Measurements from ENCODE around the gene CDHR3.
A peak's percentile ranks its signal among the peaks of the same experiment; 100 is the strongest.

CDHR3 gene

DNA sequence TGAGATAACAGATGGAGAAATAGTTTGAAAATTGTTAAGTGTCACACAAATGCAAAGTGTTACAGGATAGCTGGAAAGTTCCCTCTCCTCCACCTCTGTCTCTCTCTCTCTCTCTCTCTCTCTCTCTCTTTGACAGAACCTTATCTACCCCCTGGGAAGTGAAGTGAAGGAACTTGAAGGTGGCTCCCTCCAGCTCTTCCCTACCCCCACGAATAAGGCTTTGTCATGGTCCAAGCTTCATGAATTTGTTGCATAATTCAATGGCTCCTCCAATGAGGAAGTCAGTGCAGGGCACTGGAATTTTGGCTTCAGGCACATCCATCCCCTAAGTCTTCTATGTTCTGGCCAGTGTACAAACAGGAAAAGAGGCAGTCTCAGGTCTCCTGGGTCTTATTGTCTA is 66.4 kb downstream of the CDHR3 start:
- no peak for DNase-seq

DNA sequence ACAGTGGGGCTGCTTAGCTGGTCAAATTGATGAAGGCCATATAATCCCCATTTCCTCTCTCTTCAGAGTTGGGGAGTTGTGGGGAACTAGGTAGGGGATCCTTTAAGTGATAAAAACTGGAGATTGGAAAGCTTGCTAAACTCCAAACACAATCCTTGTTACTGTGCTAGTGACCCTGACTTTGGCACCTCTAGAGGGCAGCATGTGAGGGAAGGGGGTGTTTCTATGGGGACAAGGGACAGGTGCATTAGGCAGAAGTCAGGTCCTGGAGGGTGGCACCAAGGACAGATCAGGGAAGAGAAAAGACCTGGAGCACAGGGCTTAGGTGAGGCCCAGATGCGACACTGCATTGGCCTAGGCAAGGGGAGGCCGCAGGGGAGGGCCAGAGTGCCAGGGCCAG is 66.9 kb downstream of the CDHR3 start:
- DNase-seq: no peak

DNA sequence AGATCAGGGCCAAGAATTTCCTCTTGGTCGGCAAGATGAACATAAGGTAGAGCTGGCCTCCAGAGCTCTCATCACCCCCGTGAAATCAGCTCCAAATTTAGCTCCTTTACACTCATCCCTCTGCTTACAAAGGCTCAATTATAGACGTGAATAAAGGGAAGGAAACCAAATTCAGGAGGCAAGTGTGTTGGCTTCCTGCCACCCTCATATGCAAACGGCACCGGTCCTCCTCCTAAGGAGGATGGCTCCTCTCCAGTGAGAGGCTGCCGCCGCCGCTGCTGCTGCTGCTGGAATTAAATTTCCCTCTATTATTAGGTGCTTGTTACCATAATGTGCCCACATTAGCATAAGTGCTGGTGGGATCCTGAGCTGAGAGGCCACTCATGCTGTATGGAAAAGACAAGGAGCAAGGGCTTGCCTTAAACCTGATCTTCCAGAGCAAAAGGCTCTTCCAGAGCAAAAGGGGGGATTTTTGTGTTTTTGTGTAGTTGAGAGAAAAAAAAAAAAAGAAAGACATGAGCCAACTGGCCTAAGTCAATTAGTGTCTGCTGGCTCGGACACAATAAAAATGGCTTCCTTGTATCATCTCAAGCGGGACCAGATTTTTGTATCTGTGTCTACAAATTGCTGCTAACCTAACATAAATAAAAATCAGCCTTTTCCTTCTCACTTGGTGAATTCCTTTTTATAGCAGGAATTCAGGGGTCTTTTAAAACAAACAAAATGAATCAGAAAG is 68.4 kb downstream of the CDHR3 start:
- peak; percentile 19 for DNase-seq

DNA sequence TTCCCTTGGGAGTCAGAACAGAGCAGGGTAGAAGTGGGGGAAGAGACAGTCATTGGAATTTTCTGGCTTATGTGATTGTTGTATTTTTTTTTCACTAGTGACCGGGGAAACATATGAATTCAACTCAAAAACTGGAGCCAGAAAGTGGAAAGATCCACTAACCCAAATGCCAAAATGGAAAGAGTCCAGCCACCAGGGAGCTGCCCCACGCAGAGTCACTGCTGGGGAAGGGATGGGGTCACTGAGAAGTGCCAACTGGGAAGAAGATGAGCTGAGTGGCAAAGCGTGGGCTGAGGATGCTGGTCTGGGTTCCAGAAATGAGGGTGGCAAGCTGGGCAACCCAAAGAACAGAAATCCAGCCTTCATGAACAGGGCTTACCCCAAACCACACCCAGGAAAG is 69.2 kb downstream of the CDHR3 start:
- no peak for DNase-seq

DNA sequence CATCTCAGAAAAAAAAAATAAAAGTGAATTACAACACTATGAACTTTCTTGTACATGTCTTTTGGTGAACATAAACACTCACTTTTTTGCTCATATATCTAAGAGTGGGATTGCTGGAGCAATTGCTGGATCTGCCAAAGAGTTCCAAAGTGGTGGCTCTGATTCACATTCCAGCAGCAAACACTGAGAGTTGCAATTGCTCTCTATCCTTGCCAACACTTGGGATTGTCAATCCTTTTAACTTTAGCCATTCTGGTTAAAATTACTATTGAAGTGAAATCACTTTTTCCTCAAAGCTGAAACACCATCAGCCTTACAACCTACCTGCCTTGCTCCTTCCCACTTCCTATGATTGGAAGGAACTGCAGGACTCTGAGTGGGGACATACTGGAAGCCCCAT is 70.7 kb downstream of the CDHR3 start:
- DNase-seq: no peak

DNA sequence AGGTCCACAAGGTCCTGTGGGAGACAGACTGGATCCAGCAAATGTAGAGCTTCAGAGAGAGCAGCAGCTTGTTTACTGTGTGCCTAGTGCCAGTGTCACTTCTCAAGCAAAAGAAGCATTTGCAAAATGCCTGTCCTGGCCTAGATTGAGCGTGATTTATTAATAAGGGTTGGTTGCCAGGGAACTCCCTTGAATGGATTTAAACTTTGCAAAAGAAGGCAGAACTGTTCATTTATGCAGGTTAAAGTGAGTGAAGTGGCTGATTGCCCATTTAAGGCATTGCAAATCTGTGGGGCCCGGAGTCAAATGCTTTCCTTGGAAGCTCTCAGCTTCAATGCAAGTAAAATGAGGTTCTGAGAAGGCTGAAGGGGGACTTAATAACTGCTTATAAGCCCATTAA is 71.3 kb downstream of the CDHR3 start:
- no peak for DNase-seq

DNA sequence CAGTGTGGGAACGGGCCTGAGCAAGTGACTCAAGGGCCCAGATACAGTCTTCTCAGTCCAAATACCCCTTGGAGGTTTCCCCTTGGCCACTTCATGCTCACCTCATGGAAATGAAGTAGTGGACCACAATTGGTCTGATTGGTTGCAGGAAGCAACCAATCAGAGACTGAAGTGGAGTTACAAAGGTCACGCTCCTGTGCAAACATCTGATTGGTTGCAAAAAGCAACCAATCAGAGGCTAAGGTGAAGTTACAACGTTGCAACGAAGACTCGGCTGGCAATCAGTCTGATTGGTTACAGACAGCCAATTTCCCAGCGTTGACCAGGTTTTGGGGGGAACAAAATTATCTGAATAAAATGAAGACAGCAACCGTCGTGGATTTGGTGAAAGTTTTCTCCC is 72.5 kb downstream of the CDHR3 start:
- no peak for DNase-seq

DNA sequence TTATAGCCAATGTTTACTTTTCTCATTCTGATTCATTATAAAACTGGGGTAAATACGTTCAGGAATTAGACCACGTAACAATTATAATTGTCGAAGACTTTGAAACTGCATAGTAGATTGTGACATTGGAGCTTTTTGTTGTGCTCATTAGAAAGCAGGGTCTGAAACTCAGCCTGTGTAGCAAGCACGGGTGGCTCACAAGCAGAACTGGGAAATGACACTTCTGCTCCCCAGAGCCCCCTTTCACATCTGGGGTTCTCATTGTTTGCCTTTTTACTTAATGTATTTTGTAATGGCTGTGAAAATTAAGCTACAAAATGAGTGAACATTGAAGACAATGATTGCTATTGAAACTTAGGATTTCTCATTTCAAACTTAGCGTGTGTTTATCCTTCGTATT is 72.9 kb downstream of the CDHR3 start:
- DNase-seq: no peak

DNA sequence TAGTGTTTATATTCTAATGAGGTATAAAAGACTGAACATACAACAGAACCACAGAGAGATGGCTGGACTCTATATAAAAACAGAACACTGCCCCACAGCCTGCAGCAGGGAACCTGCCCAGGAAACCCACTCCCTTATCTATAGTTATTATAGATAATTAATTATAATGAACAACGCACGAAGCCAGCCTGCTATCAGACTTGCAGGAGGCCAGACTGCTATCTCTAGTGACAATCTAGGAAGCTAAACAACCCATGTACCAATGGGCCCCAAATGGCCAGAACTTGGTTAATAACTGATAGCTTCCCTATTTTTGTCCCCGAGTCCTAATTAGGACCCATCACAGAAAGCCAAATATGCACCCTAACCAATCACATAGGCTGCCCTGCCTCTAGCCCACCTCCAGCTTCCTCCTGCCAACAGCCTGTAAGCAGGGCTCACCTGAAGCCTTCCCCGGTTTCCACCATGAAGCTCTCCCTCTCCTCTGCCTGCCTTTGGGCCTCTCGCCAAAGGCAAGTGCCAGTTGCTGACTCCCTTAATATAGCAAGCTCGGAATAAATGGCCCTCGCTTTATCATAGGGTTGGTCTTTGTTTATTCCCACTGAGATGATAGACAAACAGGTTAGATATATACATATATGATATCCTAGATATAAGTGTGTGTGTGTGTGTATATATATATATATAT is 74.6 kb downstream of the CDHR3 start:
- no peak for DNase-seq

DNA sequence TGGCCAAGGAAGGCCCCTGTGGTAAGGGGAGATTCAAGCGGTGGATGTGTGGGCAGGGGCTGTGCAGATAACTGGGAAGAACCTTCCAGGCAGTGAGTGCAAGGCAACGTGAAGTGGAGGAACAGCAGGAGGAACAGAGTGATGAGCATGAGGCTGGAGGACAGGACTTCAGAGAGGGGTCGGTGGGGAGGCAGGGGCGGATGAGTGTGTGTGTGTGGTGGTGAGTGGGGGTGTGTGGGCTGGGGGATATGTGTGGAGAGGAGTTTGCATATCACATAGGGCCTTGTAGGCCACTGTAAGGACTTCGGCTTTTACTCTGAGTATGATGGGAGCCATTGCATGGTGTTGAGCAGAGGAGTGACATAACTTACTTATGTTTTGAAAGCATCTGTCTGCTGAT is 75.2 kb downstream of the CDHR3 start:
- DNase-seq: no peak

DNA sequence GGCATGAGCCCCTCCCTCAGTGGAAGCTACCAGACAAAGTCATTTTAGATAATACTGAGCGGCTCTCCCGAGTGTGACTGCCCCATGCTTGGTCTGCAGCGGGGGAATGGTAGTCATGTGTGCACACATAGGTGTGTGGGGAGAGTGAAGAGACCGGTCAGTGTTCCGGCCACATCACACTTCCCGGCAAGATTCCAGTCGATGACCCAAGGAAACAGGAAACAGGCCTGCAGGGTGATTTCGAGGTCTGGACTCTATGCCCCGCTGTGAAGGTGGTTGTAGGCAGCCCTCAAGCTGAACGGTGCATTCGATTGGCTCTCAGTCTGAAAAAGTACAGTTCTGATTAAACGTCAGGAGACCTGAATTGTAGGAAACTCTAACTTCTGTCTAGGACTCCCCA is 75.9 kb downstream of the CDHR3 start:
- no peak for DNase-seq

DNA sequence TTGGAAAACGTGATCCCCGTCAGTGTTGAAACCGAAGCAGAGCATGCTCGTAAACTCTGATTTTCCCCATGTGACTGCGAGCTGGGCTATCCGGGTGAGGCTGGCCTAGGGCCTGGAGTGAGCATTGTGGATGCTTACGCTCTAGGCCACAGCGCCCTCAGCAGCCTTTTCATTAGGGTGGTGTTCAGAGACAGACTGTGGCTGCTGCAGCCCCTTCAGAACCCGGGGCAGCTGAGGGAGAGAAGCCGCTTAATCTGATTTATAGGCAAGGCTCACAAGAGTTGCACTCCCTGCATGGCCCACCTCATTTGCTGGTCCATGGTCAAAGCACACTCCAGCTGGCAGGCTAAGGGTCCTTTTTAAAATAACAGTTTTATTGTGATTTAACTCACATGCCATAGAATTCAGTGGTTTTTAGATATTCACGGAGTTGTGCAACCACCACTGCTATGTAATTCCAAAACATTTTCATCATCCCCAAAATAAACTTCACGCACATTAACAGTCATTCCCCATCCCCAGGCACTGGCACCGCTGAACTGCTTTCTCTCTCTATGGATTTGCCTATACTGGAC is 76.5 kb downstream of the CDHR3 start:
- peak; percentile 90 for DNase-seq

DNA sequence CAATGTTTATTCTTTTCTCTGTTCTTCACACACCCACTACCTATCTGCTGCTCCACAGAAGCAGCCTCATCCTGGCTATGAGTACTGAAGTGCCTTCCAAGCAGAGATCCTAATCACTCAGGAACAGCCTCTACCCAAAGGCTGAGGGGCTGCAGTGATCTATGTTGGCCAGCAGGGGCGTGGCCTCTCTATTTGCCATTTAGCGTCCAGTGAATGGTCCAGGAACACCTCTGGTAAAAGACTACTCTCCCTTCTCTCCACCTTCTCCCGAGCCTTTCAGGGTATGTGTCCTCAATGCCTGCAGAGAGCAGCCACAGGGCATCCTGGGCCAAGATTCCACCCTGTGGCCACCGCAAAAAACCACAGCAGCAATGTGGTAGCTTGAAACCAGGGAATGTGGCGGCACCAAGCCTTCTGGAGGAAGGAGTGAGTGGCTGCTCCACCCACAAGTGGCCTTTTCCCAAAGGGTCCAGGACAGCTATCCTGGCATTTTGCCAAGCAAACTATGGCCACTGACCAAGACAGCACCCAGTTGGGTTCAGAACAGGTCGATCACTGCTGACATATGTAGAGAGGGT is 78.2 kb downstream of the CDHR3 start:
- peak; percentile 27 for DNase-seq

DNA sequence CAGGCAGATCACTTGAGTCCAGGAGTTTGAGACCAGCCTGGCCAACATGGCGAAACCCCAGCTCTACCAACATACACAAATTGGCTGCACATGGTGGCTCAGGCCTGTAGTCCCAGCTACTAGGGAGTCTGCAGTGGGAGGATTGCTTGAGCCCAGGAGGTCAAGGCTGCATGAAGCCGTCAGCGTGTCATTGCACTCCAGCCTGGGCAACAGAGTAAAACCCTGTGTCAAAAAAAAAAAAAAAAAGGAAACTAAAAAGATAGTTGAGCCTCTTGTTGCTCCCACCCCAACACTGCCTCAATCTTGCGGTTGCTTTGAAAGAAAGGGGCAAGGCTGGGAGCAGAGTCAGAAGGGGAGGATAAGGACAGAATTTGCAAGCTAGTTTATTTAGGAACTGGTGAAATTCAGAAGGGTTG is 79.1 kb downstream of the CDHR3 start:
- DNase-seq: no peak

DNA sequence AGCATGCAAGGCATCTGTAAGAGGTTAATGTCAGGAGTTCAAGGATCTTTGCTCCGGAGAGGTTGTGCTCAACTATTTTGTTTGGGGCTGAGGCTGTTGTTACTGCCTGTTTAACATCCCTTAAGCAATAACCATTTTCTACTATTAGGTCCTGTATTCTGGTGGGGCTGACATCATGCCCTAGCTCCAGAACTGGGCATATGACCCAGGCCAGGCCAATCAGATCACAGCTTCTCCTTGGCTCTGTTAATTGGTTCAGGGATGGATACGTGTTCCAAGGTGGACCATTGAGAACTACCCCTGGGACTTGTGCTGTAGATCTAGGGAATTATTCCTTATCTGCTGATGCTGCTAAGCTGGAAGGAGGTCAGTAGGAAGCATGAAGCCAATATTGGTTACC is 82.1 kb downstream of the CDHR3 start:
- DNase-seq: no peak

DNA sequence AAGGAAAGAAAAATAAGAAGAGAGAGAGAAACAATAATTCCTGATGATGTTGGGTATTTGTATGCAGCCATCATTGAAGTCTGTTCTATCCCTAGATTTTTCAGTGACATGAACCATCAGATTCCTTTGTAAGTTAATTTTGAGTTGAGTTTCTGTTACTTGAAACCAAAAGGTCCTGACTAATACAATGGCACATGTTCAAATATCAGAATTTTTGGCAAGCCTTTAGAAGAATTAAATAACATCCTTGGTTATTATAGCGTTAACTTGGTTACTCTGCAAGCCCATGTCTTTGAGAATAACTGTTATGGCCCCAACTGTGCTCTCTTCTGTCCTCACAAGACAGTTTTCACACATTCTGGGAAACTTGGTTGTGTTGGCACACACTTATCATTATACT is 82.5 kb downstream of the CDHR3 start:
- peak; percentile 71 for DNase-seq

DNA sequence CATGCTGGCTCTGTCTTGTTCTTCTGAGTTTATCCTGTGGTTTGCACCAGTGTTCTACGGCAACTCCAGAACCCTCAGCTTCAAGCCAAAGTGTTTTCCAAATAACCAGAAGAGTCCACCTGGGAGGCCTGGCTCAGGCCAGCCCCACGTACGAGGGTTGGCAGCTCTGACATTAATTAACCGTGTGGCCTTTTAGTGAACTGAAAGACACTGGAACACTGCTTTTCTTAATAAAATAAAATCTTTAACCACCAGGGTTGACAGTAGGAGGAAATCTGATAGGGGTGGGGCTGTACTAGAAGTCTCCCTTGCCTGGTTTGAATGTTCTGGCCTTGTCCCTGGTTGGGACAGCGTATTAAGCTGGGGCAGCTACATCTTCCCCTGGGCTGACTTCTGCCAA is 84.1 kb downstream of the CDHR3 start:
- DNase-seq: no peak

DNA sequence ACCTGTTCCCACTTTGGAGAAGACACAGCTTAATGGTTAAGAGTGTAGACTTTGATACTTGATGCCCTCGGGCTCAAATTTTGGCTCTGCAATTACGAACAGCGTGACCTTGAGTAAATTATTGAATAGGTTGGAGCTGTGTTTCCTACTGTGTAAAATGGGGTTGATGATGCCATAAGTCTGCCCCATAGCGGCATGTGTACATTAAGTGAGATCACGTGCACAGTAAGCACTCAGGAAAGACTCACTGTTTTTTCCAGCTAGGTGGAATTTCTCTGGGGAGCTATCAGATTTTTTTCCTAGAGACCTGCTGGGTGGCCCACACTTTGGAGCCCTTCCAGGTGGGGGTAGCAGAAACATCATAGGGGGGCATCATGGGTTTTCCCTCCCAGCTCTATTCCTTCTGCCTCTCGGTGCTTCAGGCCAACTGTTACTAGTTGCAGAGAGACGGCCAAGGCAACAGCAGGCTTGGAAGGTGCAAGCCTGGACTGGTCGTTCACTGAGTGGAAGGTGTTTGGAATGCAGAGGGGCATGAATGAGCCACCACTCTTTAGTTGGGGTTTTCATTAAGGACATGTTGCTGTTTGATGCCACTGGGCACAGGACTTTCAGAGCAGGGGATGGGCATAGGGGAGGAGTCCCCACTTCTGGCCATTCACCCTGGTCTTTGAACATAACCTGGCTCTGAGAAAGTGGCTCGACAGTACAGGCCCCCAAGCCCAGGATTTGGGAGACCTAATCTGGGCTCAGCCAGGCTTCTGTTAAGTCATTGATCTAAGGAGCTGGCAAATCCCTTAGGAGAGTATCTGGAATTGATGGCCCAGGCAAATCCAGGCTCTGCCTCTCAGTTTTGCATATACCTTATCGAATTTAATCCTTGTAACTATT is 85.0 kb downstream of the CDHR3 start:
- no peak for DNase-seq

DNA sequence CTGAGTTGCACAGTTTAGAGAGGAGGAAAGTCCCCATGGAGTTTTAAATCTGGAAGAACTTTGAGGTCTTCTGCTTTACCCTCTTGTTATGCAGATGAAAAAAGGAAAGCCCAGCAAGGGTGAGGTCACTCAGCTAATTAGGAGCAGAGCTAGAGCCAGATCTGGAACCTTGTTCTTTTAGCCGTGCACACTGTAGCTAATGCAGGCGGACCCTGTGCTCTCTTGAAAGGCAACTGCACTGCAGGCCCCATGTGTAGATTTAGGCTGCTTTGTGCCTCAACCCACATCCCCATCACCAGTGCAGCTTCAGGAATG is 85.6 kb downstream of the CDHR3 start:
- no peak for DNase-seq

DNA sequence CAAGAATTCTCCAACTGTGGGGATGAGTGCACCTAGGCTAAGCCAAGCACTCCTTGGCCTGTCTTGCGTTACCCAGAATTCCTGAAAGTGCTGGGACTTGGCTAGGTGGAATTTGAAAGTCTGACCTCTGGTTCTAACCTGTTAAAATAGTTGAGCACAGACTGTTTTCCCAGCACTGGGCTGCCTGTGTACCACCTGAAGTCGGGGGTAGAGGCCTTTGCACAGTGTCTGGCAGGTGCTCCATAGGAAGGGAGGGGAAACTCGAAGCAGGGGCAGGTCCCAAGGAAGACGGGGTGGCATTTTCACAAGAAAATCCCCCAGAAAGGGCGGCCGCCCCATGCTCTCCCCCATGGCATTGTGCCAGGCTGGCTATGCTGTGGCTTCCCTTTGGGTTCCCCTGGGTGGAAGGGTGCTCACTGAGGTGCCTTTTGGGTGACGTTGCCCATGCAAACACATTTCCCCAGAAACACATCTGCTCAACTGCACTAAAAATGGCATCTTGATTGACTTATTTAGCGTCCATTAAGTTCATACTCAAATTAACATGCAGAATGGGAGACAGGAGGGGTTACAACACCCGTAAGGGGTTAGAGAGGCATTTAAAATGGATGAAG is 86.2 kb downstream of the CDHR3 start:
- no peak for DNase-seq

DNA sequence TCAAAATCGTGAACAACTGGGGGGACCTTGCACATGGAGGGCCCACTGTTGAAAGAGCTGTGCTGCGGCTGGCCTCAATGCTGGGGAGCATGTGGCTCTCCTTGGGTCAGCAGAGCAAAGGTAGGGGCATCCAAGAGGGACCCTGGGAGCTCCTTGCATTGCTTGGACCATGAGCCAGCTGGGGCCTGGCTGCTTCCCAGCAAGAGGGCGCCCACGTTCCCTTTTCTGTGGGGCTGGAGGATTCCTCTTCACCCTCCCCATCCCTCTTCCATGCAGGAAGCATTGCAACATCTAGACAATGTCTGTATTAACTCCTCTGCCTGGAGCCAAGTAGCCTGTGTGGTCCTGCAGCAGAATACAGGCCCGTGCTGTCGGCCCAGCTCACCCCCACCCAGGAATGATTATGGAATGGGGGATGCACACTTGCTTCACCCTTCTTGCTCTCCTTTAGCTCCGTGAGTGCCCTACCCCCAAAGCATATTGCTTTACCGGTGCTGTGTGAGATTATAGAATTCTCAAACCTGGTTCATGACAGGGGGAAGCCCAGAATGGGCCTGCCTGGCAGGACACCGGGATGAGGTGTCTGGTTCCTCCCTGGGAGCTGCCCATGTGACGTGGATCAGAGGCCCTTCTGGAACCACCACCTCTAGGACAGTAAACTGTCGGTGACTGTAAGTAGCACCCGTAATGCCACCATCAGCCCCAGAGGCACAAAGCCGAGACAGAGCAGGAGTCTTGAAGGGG is 87.1 kb downstream of the CDHR3 start:
- peak; percentile 82 for DNase-seq

DNA sequence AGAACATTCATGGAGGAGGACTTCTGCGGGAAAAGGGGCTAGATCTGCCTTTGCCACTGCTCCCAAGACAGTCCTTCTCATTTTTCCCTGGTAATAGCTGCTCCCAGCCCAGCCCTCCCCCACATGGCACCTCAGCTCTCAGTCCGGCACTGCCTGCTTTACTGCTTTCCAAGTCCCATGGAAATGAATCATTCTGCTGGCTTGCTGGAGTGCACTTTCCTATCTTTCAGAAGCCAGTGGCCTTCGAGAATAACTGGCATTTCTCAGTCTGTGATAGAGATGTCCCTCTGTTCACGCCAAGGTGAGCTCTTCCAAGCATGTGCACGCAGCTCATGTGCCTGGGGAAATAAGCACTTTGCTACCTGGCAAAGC is 87.7 kb downstream of the CDHR3 start:
- peak; percentile 48 for DNase-seq
